ENCODE results near the gene GOLM1.

GOLM1 gene

DNA sequence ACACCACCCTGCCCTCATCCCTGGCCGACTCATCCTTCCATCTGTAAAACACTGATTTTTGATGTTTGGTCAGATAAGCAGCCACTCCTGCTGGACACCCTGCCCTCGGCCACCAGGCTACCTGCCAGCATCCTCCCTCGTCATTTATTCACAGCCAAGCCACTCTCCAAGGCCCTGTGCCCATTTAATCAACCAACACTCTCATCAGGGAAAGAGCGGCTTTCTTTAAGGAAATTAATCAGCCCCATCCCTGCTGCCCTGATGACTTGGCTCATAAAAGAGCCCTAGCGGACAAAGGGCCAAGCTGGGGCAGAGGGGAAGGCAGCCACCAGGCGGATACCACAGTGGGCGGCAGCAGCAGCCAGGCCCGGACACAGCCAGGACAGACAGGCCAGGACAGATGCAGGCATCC, 52.4 kb downstream of the GOLM1 start:
- no peak for DNase-seq

GRCh38 chr9:86046071-86046636, 53.2 kb downstream of the GOLM1 start:
- DNase-seq, result no peak

- DNase-seq, result no peak
These were observed 53.7 kb downstream of the GOLM1 start for GRCh38 chr9:86045654-86046053.

DNA sequence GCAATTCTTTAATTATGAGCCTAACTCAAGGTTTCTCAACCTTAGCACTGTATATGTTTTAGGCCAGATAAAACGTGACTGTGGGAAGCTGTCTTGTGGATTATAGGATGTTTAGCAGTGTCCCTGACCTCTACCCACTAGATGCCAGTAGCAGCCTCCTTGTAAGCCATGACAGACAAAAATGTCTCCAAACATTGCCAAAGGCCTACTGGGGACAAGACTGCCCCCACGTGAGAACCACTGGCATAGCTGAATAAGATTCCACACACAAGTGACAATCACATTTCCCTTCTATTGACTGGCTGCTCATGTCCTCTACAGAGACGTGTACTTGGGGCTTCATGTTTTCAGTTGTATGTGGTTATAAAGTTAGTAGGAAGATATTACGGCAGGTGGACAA, 55.4 kb downstream of the GOLM1 start:
- no peak for DNase-seq

DNA sequence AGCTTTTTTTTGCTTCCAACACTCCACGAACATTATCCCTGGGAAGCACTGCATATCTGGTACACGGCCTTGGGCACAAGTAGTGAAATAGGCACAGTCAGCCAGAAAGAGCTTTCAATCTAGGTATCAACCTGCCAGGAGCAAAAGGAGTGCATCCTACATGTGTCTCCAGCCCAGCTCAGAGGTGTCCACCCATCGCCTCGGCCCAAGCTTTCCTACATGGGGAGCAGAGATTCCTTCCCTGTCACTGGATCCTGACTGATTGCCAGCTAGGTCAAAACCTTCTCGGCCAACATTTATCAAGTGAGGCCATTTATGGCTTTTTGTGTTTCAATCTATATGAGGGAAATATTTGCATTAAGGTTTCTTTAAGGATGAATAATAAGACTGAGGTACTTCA, 55.8 kb downstream of the GOLM1 start:
- no peak for DNase-seq

GRCh38 chr9:86042199-86042978, 57.0 kb downstream of the GOLM1 start:
- no peak for DNase-seq

DNA sequence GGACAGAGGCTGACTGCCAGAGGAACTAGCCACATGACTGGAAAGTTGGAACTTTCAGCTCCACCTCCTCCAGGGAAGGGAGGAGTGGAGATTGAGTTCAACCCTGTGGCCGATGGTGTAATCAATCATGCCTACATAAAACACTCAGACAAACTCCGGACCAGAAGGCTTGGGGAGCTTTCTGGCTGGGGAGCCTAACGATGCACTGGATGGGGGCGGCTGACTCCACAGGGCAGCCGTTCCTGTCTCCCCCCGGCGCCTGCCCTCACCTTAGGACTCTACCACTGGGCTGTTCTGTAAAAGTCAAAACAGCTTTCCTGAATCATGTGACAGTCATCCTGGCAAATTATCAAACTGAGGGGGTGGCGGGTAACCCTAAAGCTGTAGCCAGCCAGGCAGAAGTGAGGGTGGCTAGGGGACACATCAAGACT, 58.0 kb downstream of the GOLM1 start:
- peak; percentile 62 for DNase-seq

GRCh38 chr9:86040861-86041155, 58.5 kb downstream of the GOLM1 start:
- no peak for DNase-seq

DNA sequence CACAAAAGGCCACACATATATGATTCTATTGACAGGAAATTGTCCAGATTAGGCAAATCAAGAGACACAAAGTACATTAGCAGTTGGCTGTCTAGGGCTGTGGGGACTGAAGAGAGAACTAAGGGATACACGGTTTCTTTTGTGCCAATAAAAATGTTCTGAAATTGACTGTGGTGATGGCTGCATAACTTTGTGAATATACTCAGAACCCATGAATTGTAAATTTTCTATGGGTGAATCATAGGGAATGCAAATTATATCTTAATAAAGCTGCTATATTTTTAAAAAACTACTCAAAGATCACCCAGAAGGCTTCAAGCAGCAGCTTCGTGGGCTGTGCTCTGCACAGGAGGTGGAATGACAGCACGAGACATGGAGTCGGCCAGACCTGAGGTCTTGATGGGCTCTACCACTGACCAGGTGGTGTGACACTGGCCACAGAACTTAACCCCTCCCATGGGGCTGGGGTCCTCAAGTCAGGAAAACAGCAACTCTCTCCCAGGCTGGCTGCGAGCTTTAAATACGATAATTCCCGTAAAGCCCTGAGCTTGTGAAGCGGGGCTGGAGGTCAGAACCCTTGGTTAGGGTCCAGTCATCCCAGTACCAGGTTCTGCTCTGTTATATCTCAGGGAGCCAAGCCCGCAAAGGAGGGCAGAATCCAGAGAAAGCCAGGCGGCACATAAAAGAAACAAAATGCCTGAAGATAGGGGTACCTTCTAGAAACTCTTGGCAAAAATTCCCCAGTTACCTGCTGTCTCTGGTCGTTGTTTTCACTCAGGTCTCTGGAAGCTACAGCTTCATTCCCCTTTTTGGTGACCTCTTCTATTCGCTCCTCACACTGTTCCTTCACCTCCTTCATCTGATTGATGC, 59.1 kb downstream of the GOLM1 start:
- DNase-seq, result no peak

- no peak for DNase-seq
These were observed 62.8 kb downstream of the GOLM1 start for GRCh38 chr9:86036555-86036954.

DNA sequence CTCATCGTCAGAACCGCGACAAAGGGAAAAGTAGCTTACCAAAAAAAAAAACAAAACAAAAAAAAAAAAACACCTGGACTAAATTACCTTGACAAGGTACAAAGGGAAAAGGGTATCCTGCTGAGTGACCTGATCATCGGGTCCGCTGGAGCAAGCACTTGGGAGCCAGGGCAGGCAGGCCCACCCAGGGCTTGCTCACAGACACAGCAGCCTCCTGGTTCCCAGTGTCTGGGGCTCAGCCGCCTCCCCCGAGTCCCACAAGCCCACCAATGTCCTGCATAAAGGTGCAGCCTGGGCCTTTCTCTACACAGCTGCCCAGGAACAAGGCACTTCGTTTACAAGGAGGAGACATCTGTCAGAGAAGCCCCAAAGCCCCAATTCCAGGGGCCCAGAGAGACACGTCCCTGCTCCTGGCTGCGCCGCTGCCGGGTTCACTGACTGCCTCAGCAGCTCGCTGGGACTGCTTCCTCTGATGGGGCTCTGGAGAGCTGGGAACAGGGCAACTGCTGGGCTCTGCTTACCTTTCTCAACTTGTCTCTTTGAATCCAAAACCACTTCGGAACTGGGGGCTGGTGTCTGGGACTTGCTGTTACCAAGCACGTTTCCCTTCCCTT, 63.4 kb downstream of the GOLM1 start:
- no peak for DNase-seq

- DNase-seq, result no peak
These were observed 64.3 kb downstream of the GOLM1 start for GRCh38 chr9:86034863-86035734.

- no peak for DNase-seq
These were observed 71.6 kb downstream of the GOLM1 start for GRCh38 chr9:86027767-86028166.

DNA sequence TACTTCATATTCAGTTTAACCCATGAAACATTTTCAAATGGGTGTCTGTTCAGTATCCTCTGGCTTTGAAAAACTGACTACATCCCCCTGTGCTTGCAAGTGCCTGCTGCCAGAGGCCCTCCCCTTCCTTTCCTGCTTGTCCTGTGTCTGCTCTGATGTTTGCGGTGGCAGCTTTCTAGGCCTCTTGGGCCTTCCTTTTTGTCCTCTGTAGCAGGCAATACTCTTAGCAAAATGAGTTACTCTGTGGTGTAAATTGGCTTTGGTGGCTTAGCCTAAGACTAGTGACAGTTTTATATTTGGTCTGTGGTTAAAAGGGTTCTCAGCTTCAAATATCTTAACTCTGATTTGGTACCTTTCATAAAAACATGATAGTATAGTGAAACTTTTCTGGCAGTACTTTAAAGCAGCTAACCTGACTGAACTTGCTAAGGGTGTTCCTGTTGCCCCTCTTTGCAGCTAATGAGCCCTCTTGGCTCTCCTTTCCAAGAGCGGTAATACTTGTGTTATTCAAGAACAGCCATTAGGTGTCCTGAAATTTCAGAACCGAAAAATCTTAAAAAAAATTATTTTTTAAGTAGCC, 76.6 kb downstream of the GOLM1 start:
- no peak for DNase-seq

DNA sequence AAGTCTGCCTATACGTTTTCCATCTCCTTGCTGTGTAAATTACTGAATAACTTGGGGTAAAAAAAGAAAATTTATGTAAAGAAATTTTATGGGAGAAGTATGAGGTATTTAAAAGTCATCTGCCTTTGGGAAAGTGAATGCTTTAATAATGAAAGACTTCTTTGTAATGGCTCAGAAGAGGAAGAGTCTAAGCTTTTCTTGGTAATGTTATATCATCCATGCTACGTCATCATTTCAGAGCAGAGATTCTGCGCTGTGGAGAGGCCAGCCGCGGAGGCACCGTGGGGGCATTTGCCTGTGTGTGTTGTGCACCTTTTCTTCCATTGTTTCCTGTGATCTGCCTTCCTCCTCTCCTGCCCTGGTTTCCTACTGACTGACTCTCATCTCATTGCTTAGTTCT, 78.2 kb downstream of the GOLM1 start:
- no peak for DNase-seq

GRCh38 chr9:86020731-86021130, 78.6 kb downstream of the GOLM1 start:
- no peak for DNase-seq

DNA sequence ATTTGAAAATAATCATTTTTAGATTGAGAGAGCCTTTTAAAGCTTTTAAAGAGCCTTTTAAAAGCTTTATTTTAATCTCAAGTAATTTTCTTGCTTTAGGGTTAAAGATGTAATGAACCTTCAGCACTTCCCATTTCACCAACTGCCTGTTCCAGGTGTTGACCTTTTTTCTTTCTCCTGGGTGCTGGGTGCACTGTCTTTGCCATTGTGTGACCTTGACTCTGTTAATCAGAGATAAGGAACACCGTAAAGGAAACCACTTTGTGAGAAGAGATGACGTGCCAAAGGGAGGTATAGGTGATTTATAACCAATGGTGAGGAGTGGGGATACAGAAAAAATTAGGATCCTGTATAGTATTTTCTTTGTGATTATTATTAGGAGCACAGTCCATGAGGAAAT, 90.2 kb downstream of the GOLM1 start:
- DNase-seq, result no peak

DNA sequence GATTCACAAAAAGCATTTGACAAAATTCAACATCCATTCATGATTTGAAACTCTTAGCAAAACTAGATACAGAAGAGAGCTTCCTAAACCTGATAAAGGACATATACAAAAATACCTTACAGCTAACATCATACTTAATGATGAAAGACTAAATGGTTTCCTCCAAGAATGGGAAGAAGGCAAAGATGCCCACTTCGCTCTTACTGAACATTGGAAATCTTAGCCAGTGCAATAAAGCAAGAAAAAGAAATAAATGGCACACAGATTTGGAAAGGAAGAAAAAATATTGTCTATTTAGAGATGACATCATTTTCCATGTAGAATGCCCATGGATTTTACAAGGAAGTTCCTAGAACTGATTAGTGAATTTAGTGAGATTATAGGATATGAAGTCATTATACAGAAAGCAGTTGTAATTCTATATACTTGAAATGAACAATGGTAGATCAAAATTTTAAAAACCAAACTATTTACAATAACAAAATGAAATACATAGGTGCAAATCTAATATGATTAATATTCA, 94.0 kb downstream of the GOLM1 start:
- no peak for DNase-seq

- DNase-seq, result no peak
These were observed 103.8 kb downstream of the GOLM1 start for GRCh38 chr9:85995599-85995998.

DNA sequence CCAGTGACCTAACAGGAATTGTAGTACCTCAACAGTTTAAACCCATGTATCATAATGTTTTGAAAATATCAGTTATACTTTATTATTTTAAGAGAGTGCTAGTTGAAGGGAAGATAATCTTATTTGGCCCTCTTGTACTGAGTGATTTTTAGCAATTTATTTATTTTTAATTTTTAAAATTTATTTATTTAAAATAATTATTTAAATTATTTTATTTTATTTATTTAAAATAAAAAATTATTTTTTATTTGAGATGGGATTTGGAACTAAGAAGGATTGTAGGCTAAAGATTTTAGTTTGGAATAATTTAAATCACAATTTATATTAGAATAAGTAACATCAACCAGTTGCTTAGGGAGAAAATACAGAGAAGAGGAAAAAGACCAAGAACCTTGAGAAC, 104.3 kb downstream of the GOLM1 start:
- DNase-seq, result no peak

DNA sequence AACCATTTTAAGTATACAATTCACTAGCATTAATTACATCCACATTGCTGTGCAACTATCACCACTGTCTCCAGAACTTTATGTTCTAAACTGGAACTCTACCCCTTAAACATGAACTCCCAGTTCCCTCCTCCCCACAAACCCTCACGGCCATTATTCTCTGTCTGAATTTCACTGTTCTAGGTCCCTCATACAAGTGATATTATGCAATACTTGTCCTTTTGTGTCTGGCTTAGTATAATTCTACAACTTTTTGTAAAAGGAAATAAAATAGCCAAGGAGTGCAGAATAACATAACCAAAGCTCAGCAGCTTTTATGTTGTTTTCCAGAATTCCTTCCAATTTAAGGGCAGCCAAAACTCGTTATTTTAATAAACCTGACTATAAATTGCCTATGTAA, 105.2 kb downstream of the GOLM1 start:
- no peak for DNase-seq

Measured in right kidney (tissue), 1 donor.